Urinary bladder (tissue), 4 donors: Measurements from ENCODE around the gene CDH24. TPM values are rescaled to one million over a fixed set of nuclear protein-coding genes. Genes with fewer than 3 reads are reported as not detected.

Experiments used
- DNase-seq: peaks from one replicate; pipeline ENCODE4 v3.0.0-alpha.2; 2015; ENCODE audit errors: extremely low spot score
- H3K27ac ChIP-seq: one replicate; pipeline ENCODE4 v1.5.1; 2013; ENCODE audit warnings: low read depth, mild to moderate bottlenecking, moderate library complexity
- H3K36me3 ChIP-seq: one replicate; pipeline ENCODE4 v1.6.1; 2013; ENCODE audit warnings: mild to moderate bottlenecking, moderate library complexity; ENCODE audit not compliant: insufficient read depth
- H3K4me1 ChIP-seq: one replicate; pipeline ENCODE4 v1.6.1; 2013; ENCODE audit warnings: mild to moderate bottlenecking, moderate library complexity; ENCODE audit not compliant: insufficient read depth
- H3K4me3 ChIP-seq: one replicate; pipeline ENCODE4 v1.5.1; 2013; ENCODE audit warnings: low read depth, low read length
- WGBS: extraction: QIAGEN DNeasy Blood & Tissue Kit; methylation state at CpG from one replicate; pipeline ENCODE4 v1.1.7; 2013; 5-methylcytosine and 5-hydroxymethylcytosine counted together
- polyA plus RNA-seq: library from polyadenylated mRNA; stranded (reverse); fragments of 200-250 nt; gene quantifications from one replicate; pipeline ENCODE4 v1.2.3, GENCODE V29; 2013
- total RNA-seq: library from RNA; depleted of rRNA; stranded (reverse); fragments of >200 nt; gene quantifications from one replicate; pipeline ENCODE4 v1.2.3, GENCODE V29; 2014
- donor health status: healthy with polysubstance abuse.
- donor health status: healthy.

The CDH24 gene
- total and polyA plus RNA-seq, 2 donors: 4.4 to 6.4 TPM

DNA sequence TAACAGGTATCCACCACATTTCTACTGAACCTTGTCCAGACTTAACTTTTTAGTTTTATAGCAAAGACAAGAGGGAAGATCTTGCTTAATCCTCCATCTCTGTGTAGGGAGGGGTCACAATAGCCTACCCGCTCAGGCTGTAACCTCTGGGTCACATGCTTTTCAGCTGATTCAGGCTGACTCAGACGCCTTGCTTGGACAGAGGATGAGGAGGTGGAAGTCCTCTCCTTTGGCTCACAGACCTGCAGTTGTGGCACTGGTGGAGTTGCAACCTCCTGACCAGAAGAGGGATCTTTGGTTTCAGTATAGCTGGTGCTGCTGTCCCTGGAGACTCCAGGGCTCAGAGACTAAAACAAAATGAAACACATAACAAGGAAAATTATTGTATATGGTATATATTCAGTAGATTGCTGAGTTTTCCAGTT is 21.4 kb upstream of the CDH24 start:
- DNase-seq: no peak
- H3K36me3 ChIP-seq: peaks cover 11% of the 10 kb centered on the region
- H3K27ac ChIP-seq: no peak overlapping the region
- H3K4me1 ChIP-seq: no peaks in the 10 kb centered on the region
- H3K4me3 ChIP-seq: no peak overlapping the region
- 18% methylated on average over 2 of the region's 2 CpGs for WGBS

DNA sequence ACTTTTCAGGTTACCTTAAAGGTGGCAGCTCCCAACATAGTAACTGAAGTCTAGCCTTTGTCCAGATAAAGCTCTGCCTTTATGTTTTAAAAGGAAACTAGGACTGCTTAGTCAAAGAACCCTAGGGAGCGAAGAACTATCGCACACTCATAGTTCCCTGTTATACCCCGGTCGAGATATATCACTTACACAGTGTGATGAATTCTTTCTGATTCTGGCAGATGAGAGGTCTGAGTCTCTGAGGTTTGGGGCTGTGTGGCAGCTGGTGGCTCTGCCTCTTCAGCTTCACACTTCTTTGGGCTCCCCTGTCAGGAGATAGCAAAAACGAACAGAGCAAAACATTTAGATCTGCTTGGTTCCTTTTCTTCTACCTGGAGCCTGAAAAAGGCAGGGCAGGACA is 20.6 kb upstream of the CDH24 start:
- H3K27ac ChIP-seq: no peak overlapping the region
- WGBS: 89% methylated on average over 5 of the region's 5 CpGs

DNA sequence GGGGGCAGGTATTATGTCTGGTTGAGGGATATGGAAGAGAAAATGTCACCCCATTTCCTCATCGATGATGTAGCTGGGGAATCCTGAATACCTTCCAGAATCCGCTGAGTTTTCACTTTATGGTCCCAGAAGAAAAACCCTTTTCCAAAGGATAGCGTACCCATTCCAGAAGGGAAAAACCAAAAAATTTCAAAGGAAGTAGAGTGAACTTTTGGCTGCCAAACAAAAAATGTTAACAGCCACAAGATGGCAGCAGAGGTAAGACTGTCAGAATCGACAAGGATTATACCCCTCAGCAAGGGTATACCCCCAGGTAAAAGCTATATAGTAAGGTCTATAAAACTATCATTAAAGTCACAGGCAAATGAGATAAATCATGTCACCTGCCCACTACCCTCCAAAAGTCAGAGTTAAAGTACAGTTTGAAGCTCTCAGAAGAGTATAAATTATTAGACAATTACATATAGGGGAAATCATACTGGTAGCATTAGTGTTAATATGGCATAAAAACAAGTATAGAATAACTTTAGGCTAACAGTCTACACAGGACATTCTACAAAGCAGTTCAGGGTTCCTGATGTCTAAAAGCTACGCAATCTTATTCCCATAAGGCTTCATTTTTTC is 19.6 kb upstream of the CDH24 start:
- H3K27ac ChIP-seq: no peak overlapping the region
- no peak for DNase-seq
- no peak overlapping the region for H3K4me3 ChIP-seq
- no peaks in the 10 kb centered on the region for H3K4me1 ChIP-seq
- WGBS: 67% methylated on average over 5 of the region's 5 CpGs
- H3K36me3 ChIP-seq: peaks cover 11% of the 10 kb centered on the region

More for the DNA sequence above, 20.6 kb upstream of the CDH24 start:
- no peak for DNase-seq
- H3K4me3 ChIP-seq: no peak overlapping the region
- H3K4me1 ChIP-seq: no peaks in the 10 kb centered on the region
- H3K36me3 ChIP-seq: peaks cover 11% of the 10 kb centered on the region

DNA sequence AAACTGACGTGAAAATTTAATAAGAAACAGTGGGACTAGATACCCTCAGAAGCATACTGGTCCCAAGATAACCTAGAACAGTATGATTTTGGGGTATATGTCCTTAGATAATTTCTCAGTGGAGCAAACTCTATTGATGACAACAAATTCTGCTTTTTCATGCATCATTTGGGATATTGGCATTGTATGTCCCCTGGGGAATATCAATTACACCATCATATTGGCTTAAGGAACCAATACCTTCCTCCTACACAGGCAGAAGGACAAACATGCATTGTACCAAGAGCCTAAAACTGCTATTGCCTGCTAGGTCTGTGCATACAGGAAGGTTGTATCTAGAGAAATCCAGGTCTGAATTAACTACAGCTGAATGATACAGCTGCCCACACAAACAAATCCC is 17.6 kb upstream of the CDH24 start:
- Histone ChIP-seq H3K27ac (no peak overlapping the region), H3K36me3 (peaks cover 8% of the 10 kb centered on the region), H3K4me3 (no peak overlapping the region), H3K4me1 (no peaks in the 10 kb centered on the region)
- 93% methylated on average over 1 of the region's 1 CpG for WGBS
- DNase-seq: no peak

DNA sequence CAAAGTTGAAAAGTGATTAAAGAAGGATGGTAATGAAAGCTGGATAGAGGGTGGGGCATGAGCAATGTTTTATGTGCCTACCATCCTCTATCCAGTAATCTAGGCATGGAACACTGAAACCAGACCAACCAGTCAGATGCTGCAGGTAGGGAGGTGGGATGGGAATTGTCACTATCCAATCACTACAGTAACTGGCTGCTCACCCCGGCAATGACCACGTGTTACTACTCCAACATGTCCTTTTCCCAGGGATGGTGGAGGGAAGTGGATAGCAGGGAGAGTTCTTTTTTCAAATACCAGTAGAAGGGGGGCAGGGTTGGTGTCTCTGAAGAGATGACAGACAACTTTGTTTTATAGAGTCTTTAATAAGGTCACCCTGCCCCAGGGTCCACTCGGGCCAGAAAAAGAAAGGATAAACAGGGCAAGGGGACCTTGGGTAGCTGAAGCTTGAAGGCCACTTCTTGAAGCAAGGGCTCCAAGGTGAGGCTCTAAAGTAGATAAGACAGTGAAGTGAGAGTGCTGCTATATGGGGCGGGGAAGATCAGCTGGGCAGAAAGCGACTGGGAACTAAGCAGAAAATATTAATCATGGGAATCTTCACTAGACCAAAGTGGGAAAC is 14.7 kb upstream of the CDH24 start:
- Histone ChIP-seq H3K27ac (peak overlapping the region; percentile 76), H3K4me1 (no peaks in the 10 kb centered on the region), H3K36me3 (peaks cover 6% of the 10 kb centered on the region), H3K4me3 (peak overlapping the region; percentile 52)
- DNase-seq: no peak
- WGBS: 34% methylated on average over 5 of the region's 5 CpGs

DNA sequence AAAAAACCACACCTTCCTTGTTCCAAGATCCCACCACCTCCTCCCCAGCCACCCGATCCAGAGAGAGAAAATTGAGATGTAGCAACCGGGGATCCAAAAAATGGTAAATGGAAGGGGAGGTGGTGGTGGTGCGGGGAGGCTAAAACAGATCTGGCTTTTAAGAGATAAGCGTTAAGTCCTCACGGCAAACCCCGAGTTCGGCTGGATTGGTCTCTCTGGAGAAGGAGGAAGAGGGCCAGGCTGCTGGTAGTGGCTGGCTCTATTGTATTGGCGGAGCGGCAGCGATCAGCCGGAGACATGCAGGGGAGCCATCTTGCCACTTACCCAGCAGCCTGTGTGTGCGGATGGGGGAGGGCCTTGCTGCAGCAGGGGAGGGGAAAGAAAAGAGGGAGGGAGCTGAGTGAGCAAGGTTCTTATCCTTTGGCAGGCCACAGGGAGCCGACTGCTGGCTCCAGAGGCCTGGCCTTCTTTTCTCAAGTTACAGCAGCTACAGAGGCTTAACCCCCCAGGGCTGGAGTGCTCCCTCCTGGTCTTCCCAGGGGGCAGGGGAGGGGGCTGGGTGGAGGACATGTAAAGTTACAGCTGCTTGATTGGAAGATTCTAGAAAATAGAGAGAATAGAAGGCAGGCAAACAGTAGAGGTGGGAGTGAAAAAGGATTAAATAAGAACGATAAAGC is 14.1 kb upstream of the CDH24 start:
- peak overlapping the region; percentile 52 for H3K4me3 ChIP-seq
- peak; percentile 87 for DNase-seq
- 1% methylated on average over 14 of the region's 14 CpGs for WGBS
- H3K27ac ChIP-seq: peak overlapping the region; percentile 82
- no peaks in the 10 kb centered on the region for H3K4me1 ChIP-seq
- peaks cover 5% of the 10 kb centered on the region for H3K36me3 ChIP-seq

DNA sequence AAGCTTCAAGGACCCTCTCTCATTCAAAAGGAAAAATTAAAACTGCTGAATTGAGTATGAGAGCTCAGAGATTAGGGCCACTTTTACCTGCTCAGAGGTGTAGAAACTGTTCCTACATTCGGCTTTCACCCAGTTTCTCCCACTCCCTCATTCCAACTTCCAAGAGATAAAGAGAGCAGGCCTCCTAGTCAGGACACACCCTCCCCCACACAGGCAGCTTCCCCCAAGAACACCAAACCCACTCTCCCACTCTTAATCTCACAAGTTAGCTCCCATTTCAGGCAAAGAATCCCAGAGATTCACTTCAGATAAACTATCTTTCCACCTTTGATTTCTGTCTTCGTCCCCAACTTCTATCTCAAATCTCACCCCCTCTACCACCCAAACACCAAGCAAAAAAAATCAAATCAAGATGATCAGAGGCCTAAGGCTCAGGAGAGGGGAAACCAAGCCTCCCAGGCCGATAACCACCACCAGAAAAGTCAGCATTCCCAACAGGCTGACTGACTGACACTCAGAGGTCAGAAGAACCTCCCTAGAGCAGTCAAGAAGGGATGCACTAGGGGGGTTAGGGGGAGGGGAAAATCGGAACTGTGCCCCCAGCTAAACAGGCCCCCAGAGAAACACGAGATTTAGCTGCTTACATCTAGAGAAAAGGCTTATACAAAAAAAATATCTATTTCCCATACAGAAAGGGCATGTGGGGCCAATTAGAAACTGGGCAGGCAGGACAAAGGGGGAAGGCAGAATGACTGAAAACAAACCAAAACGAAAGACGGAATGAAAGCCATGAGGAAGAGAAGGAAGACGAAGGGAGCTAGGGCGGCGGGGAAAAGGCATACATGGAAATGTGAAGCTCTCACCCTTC is 13.2 kb upstream of the CDH24 start:
- H3K4me1 ChIP-seq: no peaks in the 10 kb centered on the region

DNA sequence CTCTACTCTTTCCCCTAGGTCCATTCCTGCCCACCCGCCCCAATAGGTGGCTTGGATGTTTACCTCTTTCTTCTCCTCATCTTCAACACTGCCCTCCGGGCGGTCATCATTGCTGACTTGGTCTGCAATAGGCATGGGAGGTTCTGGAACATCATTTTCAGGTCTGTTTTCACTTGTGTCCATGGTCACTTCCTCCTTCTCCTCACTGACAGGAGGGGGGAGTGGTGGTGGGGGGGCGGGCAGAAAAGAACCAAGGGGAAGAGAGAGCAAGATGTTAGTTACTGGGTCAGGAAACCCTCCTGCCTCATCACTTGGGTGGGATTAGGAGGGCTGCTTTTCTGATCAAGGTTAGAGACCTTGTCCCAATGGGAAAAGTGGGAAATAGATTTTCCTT is 12.1 kb upstream of the CDH24 start:
- WGBS: 88% methylated on average over 4 of the region's 4 CpGs
- Histone ChIP-seq H3K27ac (no peak overlapping the region), H3K4me1 (no peaks in the 10 kb centered on the region), H3K36me3 (peaks cover 5% of the 10 kb centered on the region), H3K4me3 (no peak overlapping the region)
- no peak for DNase-seq

More for the DNA sequence above, 13.2 kb upstream of the CDH24 start:
- no peak for DNase-seq
- Histone ChIP-seq H3K36me3 (peaks cover 5% of the 10 kb centered on the region), H3K27ac (no peak overlapping the region), H3K4me3 (peak overlapping the region; percentile 52)
- WGBS: 10% methylated on average over 10 of the region's 10 CpGs

DNA sequence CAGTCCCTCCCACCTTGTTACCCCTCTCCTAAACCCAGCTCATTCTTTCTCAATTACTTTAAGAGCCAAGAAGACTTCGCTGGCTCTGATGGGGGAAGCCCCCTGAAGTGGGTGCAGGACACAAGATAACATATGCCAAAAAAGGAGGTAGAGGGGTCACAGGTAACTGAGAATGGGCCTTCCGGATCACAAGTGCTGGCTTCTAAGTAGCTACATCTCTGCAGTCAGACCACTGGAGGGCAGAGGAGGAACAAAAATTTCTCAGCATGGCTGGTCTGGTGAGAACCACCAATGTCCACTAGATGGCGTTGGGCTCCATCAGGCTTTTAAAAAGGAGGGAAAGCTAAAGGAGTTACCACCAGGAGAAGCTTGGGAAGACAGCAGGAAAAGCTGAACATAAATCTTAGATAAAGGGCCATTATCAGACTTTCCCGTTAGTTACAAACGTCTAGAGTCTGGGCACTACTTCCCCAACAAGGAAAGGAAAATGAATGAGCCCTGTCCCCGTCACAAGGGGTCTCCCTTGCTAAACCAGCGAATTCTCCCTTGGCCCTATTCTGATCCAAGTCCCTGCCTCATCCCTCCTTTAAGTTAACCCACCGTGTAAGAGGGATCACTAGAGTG is 11.6 kb upstream of the CDH24 start:
- peak; percentile 77 for DNase-seq
- H3K36me3 ChIP-seq: peaks cover 5% of the 10 kb centered on the region
- H3K4me1 ChIP-seq: no peaks in the 10 kb centered on the region
- H3K27ac ChIP-seq: no peak overlapping the region
- WGBS: 26% methylated on average over 8 of the region's 8 CpGs
- H3K4me3 ChIP-seq: no peak overlapping the region

DNA sequence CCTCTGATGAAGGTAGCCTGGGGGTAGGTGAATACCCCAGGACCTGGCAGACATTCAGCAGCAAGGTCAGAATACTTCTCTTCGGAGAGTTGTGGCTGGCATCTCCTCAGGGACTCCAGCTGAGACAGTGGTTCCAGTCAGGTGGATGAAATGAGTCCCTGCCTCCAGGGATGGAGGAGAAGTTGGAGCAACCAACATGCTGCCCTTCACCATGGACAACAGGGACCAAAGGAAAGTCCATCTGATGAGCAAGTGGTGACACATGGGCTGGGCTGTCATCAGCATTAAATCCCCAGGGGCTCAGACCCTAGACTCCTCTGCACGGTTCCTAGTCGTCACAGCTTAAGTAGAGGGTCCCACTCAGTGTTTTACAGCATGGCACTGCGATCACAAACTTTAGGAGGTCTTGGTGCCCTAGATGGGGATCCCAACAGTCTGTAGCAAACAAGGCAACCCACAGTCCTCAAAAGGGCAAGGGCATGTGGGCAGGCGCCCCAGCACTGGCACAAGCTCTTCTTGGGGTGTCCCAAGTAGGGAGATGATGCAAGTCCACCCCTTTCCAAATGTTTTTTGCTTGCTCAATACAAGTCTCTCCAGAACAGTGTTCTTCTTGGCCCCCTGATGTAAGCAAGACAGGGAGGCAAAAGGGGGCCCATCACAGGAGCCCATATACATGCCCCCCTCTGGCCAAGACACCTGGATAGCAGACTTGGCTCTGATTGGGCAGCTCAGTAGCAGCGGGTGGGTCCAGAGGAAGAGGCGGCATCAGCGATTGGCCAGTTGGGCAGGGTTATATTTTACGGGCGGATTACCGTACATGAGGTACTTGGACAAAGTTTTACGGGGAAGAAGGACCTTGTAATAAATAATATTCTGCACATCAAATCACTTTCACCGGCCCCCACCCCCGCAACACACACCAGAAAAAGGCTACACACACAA is 10.8 kb upstream of the CDH24 start:
- WGBS: 73% methylated on average over 14 of the region's 14 CpGs
- H3K36me3 ChIP-seq: peaks cover 5% of the 10 kb centered on the region
- H3K27ac ChIP-seq: no peak overlapping the region
- no peaks in the 10 kb centered on the region for H3K4me1 ChIP-seq
- H3K4me3 ChIP-seq: no peak overlapping the region
- no peak for DNase-seq

DNA sequence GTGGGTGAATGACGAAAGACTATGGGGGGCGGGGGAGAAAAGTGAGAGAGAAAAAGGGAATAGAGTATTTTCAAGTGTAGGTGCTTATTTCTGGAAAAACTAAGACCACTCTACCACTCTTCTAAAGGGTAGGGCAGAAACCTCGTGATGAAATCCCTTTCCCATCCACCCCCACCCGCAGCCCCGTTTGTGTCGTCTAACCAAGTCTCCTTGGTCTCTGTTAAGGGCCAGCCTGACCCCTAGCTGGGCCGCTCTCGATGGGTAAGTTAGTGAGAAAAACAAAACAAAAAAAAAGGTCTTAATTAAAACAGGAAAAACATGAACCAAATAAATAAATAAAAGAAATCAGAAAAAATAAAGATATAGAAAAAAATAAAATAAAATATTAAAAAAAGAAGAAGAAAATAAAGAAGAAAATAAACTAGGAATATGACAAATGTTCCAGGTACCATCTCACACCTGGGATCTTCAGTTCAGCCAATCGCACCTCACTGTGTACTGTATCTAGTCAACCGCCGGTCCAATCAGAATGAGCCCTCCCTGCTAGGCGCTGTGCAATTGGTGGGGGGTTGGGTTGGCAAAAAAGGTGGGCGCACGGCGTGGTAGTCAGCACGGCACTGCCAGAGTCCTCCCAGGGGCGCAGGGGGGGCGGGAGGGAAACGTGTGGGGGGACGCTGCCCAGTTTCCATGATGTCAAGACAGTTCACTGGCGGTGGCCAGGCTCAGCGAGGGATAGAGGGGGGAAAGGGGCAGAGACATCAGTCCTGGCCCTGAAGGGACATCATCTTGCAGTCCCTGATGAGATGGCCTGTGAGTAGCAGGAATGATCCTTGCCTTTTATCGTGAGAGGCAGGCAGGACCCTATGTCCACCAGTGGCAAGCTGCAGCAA is 9.8 kb upstream of the CDH24 start:
- WGBS: 87% methylated on average over 23 of the region's 23 CpGs
- DNase-seq: no peak
- no peak overlapping the region for H3K4me3 ChIP-seq
- H3K36me3 ChIP-seq: peaks cover 5% of the 10 kb centered on the region
- no peaks in the 10 kb centered on the region for H3K4me1 ChIP-seq
- no peak overlapping the region for H3K27ac ChIP-seq

DNA sequence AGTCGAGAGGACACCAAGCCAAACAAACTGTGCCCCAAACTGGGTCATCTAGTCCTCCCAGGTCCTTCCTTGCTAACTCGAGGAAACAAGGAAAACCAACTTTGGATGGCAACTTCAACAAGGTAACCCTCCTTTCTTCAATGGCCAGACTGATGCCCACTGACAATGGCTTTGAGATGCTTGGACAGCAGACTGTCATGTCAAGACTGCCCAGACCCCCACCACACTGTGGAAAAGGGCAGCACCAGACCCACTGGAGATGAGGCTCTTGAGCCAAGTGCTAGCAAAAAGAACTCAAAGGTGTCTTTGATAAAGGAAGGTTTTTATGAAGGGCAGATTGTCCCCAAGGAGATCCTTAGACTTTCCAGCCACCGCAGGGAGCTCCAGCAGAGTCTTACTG is 9.0 kb upstream of the CDH24 start:
- WGBS: 89% methylated on average over 3 of the region's 3 CpGs
- Histone ChIP-seq H3K36me3 (peaks cover 6% of the 10 kb centered on the region), H3K4me3 (no peak overlapping the region), H3K27ac (no peak overlapping the region), H3K4me1 (no peaks in the 10 kb centered on the region)
- no peak for DNase-seq
